Measurements from ENCODE around the gene ATP10D.

The ATP10D gene

GRCh38 chr4:47619691-47620090 lies 134.6 kb downstream of the ATP10D start:
- TF ChIP-seq ZNF274 (IDR thresholded peaks at IDR 0.05; ENCODE audit: low read depth, low read length) = no peak
- no peak overlapping the region for H3K4me3 ChIP-seq (ENCODE audit: low read length)

DNA sequence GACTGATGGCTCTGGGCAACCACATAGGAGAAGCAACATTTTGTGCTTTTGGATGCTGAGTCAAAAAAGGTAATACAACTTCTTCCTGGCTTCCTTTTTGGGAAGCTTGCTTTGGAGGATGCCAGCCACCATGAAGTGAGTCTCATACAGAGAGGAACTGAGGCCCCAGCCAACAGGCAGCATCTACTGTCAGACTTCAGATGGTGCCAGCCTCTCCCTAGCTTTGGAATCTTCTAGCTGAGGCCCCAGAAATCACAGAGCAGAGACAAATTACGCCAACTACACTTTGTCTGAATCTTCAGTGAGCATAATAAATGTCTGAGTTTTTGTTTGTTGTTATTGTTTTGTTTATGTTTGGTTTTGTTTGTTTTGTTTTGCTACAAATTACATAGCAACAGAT lies 136.1 kb downstream of the ATP10D start:
- no peak overlapping the region for H3K4me3 ChIP-seq (ENCODE audit: low read length)
- TF ChIP-seq ZNF274 (IDR thresholded peaks at IDR 0.05; ENCODE audit: low read depth, low read length) = no peak

DNA sequence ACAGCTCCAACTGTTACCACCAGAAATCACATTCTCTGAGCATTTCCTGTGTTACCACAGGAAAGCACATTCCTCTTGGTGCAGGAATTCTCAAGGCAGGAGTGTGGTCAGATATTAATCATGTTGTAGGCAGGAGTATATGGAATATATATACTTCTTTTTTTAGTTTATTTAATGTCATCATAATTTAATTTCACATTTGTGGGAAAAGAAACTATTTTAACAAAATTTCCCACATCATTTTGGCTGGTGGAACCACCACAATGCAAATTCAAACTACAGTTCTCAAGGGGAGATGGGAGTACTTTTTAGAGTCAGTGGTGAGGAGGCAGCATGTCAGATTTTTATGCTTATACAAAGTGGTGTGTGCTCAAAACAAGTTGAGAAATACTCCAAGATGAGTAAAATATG lies 139.0 kb downstream of the ATP10D start:
- no peak overlapping the region for H3K4me3 ChIP-seq (ENCODE audit: low read length)
- no peak for TF ChIP-seq ZNF274 (IDR thresholded peaks at IDR 0.05; ENCODE audit: low read depth, low read length)

DNA sequence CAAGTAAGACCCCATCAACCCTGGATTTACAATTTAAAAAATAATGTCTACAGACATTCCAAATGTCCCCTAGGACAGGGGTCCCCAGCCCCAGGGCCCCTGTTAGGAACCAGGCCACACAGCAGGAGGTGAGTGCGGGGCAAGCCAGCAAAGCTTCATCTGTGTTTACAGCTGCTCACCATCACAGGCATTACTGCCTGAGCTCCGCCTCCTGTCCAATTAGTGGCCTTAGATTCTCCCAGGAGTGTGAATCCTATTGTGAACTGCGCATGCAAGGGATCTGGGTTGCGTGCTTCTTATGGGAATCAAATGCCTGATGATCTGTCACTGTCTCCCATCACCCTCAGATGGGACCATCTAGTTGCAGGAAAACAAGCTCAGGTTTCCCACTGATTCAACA lies 146.1 kb downstream of the ATP10D start:
- TF ChIP-seq ZNF274 (IDR thresholded peaks at IDR 0.05; ENCODE audit: low read depth, low read length) = no peak
- no peak overlapping the region for H3K4me3 ChIP-seq (ENCODE audit: low read length)

- no peak for TF ChIP-seq ZNF274 (IDR thresholded peaks at IDR 0.05; ENCODE audit: low read depth, low read length)
- no peak overlapping the region for H3K4me3 ChIP-seq (ENCODE audit: low read length)
These were observed 154.5 kb downstream of the ATP10D start for GRCh38 chr4:47639531-47639930.

DNA sequence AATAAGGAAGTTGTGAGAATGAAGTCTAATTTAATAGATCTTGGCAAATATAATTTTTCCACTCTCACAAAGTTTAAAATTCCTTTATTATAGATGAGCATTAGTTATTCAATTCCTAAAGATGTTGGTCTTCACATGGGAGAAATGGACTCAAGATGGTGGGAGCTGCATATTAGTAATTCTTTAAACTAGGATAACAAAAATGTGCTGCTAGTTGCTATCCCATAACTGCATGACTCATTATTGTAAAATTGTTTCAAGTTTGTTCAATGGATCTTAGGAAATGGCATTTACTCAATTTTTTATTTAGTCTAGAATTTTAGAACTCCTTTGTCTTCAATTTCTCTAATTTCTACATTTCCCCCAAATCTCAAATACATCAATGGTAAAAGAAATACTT lies 155.8 kb downstream of the ATP10D start:
- no peak overlapping the region for H3K4me3 ChIP-seq (ENCODE audit: low read length)
- no peak for TF ChIP-seq ZNF274 (IDR thresholded peaks at IDR 0.05; ENCODE audit: low read depth, low read length)

DNA sequence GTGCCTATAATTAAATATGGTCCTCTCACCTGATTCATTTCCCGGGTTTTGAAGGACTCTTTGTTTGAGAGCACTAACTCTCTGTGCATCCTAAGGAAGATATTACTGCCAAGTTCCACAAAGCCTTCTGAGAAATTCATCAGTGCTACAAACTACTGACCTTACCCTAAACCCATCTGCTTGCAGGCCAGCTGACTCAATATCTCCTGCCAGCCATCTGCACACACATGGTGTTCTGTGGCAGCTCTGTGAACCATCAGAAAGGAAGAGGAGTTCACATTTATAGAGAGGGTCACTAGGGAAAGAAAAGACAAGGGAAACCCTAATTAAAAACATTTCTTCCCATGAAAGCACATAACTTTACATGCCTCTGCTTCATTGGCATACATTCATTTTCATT lies 156.7 kb downstream of the ATP10D start:
- no peak for TF ChIP-seq ZNF274 (IDR thresholded peaks at IDR 0.05; ENCODE audit: low read depth, low read length)
- H3K4me3 ChIP-seq (ENCODE audit: low read length) = no peak overlapping the region

GRCh38 chr4:47642191-47642830 lies 157.2 kb downstream of the ATP10D start:
- no peak overlapping the region for H3K4me3 ChIP-seq (ENCODE audit: low read length)
- no peak for TF ChIP-seq ZNF274 (IDR thresholded peaks at IDR 0.05; ENCODE audit: low read depth, low read length)

All from GM08714 (cell line).